MM.1S (cell line): ENCODE measurements around the gene THOC2.
"Not testable (repeated sequence)": the region's sequence is repeated elsewhere in the genome, so short reads cannot be mapped to it uniquely, and the experiment has no call there.

Source experiments
- EZH2 ChIP-seq: fragments of 300-600 bp; sonication (generic); optimal IDR thresholded peaks from 2 replicates; pipeline ENCODE3; 2017; ENCODE audit warnings: low read depth, mild to moderate bottlenecking, antibody characterized with exemption, low read length, mixed read lengths
- TF ChIP-seq, protein P1 (sequence below): fragments of 300-600 bp; sonication (generic); IDR thresholded peaks from 2 replicates; pipeline ENCODE4 v1.5.1; 2016; ENCODE audit warnings: antibody characterized with exemption, low read length, mixed read lengths

DNA sequence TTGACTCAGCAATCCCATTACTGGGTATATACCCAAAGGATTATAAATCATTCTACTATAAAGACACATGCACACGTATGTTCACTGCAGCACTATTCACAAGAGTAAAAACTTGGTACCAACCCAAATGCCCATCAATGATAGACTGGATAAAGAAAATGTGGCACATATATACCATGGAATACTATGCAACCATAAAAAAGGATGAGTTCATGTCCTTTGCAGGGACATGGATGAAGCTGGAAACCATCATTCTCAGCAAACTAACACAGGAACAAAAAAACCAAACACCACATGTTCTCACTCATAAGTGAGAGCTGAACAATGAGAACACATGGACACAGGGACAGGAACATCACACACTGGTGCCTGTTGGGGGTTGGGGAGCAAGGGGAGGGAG, 10.7 kb downstream of the THOC2 start:
- not testable (repeated sequence) for TF ChIP-seq EZH2
- TF ChIP-seq, protein P1, sequence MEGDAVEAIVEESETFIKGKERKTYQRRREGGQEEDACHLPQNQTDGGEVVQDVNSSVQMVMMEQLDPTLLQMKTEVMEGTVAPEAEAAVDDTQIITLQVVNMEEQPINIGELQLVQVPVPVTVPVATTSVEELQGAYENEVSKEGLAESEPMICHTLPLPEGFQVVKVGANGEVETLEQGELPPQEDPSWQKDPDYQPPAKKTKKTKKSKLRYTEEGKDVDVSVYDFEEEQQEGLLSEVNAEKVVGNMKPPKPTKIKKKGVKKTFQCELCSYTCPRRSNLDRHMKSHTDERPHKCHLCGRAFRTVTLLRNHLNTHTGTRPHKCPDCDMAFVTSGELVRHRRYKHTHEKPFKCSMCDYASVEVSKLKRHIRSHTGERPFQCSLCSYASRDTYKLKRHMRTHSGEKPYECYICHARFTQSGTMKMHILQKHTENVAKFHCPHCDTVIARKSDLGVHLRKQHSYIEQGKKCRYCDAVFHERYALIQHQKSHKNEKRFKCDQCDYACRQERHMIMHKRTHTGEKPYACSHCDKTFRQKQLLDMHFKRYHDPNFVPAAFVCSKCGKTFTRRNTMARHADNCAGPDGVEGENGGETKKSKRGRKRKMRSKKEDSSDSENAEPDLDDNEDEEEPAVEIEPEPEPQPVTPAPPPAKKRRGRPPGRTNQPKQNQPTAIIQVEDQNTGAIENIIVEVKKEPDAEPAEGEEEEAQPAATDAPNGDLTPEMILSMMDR = not testable (repeated sequence)
